ENCODE measurements around the gene KLHL9. TPM values are rescaled to one million over a fixed set of nuclear protein-coding genes. Genes with fewer than 3 reads are reported as not detected.

The KLHL9 gene, protein sequence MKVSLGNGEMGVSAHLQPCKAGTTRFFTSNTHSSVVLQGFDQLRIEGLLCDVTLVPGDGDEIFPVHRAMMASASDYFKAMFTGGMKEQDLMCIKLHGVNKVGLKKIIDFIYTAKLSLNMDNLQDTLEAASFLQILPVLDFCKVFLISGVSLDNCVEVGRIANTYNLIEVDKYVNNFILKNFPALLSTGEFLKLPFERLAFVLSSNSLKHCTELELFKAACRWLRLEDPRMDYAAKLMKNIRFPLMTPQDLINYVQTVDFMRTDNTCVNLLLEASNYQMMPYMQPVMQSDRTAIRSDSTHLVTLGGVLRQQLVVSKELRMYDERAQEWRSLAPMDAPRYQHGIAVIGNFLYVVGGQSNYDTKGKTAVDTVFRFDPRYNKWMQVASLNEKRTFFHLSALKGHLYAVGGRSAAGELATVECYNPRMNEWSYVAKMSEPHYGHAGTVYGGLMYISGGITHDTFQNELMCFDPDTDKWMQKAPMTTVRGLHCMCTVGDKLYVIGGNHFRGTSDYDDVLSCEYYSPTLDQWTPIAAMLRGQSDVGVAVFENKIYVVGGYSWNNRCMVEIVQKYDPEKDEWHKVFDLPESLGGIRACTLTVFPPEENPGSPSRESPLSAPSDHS
- 18.3 and 18.5 TPM in 2 replicates for polyA plus RNA-seq (2013)

GRCh38 chr9:21334701-21335632 is at the start of gene KLHL9:
KLHL9 (minus strand) TSS chr9:21335404; CDS start chr9:21334859, 545 bp downstream.
- peak within 1 kb of the TSS; percentile 83 for H2AFZ ChIP-seq (ENCODE audit: insufficient read depth, low read length, poor library complexity)
- WGBS (ENCODE audit: extremely low coverage, insufficient coverage, insufficient read length) = no CpG with 5 or more reads among the region's 55 CpGs

GRCh38 chr9:21383627-21384026 is 48.4 kb upstream of the KLHL9 start:
- no CpG with 5 or more reads among the region's 4 CpGs for WGBS (ENCODE audit: extremely low coverage, insufficient coverage, insufficient read length)
- peak overlapping the region; percentile 26 for H3K9ac ChIP-seq (ENCODE audit: low read length)
- no peak overlapping the region for H4K12ac ChIP-seq (ENCODE audit: low read depth, low read length)
- no peak overlapping the region for H2BK120ac ChIP-seq (ENCODE audit: insufficient read depth, low read length, poor library complexity)
- H3K79me1 ChIP-seq (ENCODE audit: low read length) = no peaks in the 10 kb centered on the region
- no peak overlapping the region for H2AFZ ChIP-seq (ENCODE audit: insufficient read depth, low read length, poor library complexity)
- no peak overlapping the region for H3K4ac ChIP-seq (ENCODE audit: low read depth, low read length)
- H3K18ac ChIP-seq (ENCODE audit: low read length) = no peak overlapping the region
- H2AK5ac ChIP-seq (ENCODE audit: low read length) = no peak overlapping the region
- no peak for DNase-seq
- H3K36me3 ChIP-seq (ENCODE audit: control insufficient read depth in 1 of 2, insufficient read depth in 2 of 2, low read length in 2 of 2) = no peaks in the 10 kb centered on the region
- no peaks in the 10 kb centered on the region for H3K27me3 ChIP-seq (ENCODE audit: insufficient read depth, low read length)
- H3K23ac ChIP-seq (ENCODE audit: low read length) = no peak overlapping the region
- no peak overlapping the region for H3K4me3 ChIP-seq (ENCODE audit: low read depth, low read length)
- no peak overlapping the region for H2BK12ac ChIP-seq (ENCODE audit: low read length)
- H2BK5ac ChIP-seq (ENCODE audit: low read depth, low read length, poor library complexity) = no peak overlapping the region
- no peak overlapping the region for H3K14ac ChIP-seq (ENCODE audit: low read length)
- no peak overlapping the region for H4K91ac ChIP-seq (ENCODE audit: low read depth, low read length)
- H3K9me3 ChIP-seq (ENCODE audit: insufficient read depth, low read depth, low read length) = no peaks in the 10 kb centered on the region
- H3K4me1 ChIP-seq (ENCODE audit: control insufficient read depth in 1 of 2, insufficient read depth in 2 of 2, low read length in 2 of 2) = no peaks in the 10 kb centered on the region
- no peaks in the 10 kb centered on the region for H3K79me2 ChIP-seq (ENCODE audit: control insufficient read depth, insufficient read depth, low read length, poor library complexity)
- H3K27ac ChIP-seq (ENCODE audit: low read depth, low read length) = no peak overlapping the region
- H4K8ac ChIP-seq (ENCODE audit: low read depth, low read length) = no peak overlapping the region
- no peak overlapping the region for H3K4me2 ChIP-seq (ENCODE audit: low read length)

More at GRCh38 chr9:21334701-21335632, at the start of gene KLHL9:
- Histone ChIP-seq H3K36me3 (ENCODE audit: control insufficient read depth in 1 of 2, insufficient read depth in 2 of 2, low read length in 2 of 2) (peaks cover 0 to 2% of the 10 kb centered on the region in 2 experiments), H3K4me1 (ENCODE audit: control insufficient read depth in 1 of 2, insufficient read depth in 2 of 2, low read length in 2 of 2) (peaks cover 0 to 9% of the 10 kb centered on the region in 2 experiments), H2BK5ac (ENCODE audit: low read depth, low read length, poor library complexity) (peak within 1 kb of the TSS; percentile 97), H3K18ac (ENCODE audit: low read length) (peak within 1 kb of the TSS; percentile 98), H4K12ac (ENCODE audit: low read depth, low read length) (peak within 1 kb of the TSS; percentile 98), H3K79me2 (ENCODE audit: control insufficient read depth, insufficient read depth, low read length, poor library complexity) (peaks cover 9% of the 10 kb centered on the region), H3K27me3 (ENCODE audit: insufficient read depth, low read length) (no peaks in the 10 kb centered on the region), H2AK5ac (ENCODE audit: low read length) (peak within 1 kb of the TSS; percentile 78), H3K27ac (ENCODE audit: low read depth, low read length) (peak within 1 kb of the TSS; percentile 85), H3K9ac (ENCODE audit: low read length) (peak within 1 kb of the TSS; percentile 100), H2BK12ac (ENCODE audit: low read length) (no peak within 1 kb of the TSS), H3K4me3 (ENCODE audit: low read depth, low read length) (peak within 1 kb of the TSS; percentile 99), H3K14ac (ENCODE audit: low read length) (peak within 1 kb of the TSS; percentile 99), H2BK120ac (ENCODE audit: insufficient read depth, low read length, poor library complexity) (peak within 1 kb of the TSS; percentile 88), H3K4me2 (ENCODE audit: low read length) (peak within 1 kb of the TSS; percentile 90), H3K23ac (ENCODE audit: low read length) (no peak within 1 kb of the TSS), H4K8ac (ENCODE audit: low read depth, low read length) (peak within 1 kb of the TSS; percentile 99), H3K79me1 (ENCODE audit: low read length) (peaks cover 4% of the 10 kb centered on the region), H4K91ac (ENCODE audit: low read depth, low read length) (peak within 1 kb of the TSS; percentile 98), H3K9me3 (ENCODE audit: insufficient read depth, low read depth, low read length) (no peaks in the 10 kb centered on the region), H3K4ac (ENCODE audit: low read depth, low read length) (peak within 1 kb of the TSS; percentile 97)
- DNase-seq = peak; percentile 84 to 91

DNA sequence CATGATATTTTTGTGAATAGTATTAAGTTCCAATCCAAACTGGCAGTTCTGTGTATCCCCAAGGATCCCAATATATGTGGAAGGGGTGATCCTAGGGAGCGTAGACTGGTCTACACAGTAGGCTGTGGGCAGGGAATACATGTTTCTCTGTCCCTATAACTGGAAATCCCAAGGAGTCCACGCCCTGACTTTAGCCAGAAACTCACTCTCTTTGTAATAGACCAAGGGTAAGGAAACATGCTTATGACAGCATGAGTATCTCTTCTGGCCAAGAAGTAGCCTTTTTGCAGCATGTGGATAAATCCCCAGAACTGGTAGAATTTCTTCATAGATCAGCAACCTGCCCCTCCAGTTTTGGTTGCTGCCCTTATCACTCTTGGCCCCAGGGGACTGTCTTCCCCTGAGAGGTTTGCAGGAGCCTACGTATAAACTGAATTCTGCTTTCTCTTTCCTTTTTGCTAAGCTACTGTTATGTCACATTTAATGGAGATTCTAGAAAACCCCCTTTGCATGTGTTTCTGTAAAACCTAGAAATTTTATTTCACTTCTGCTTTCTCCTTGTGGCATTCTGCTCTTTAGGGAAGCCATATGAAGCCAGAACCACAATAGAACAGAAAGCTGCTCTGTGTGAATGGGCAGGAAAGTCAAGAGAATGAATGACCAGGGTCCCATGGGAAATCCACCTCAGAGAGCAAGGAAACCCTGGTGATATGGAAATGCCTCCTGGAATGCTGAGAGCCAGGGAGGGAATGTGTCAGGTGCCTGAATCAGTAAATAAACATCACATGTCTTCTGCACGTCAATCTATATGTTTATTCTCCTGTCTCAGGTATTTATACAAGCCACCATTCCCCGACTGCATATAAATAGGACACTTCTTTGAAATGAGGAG is 46.5 kb upstream of the KLHL9 start:
- Histone ChIP-seq H3K18ac (ENCODE audit: low read length) (no peak overlapping the region), H2BK120ac (ENCODE audit: insufficient read depth, low read length, poor library complexity) (no peak overlapping the region), H4K91ac (ENCODE audit: low read depth, low read length) (no peak overlapping the region), H3K9me3 (ENCODE audit: insufficient read depth, low read depth, low read length) (no peaks in the 10 kb centered on the region), H3K4me3 (ENCODE audit: low read depth, low read length) (no peak overlapping the region), H2AK5ac (ENCODE audit: low read length) (no peak overlapping the region), H3K23ac (ENCODE audit: low read length) (no peak overlapping the region), H3K4me2 (ENCODE audit: low read length) (no peak overlapping the region), H3K14ac (ENCODE audit: low read length) (no peak overlapping the region), H2BK5ac (ENCODE audit: low read depth, low read length, poor library complexity) (no peak overlapping the region), H4K8ac (ENCODE audit: low read depth, low read length) (no peak overlapping the region), H3K27me3 (ENCODE audit: insufficient read depth, low read length) (no peaks in the 10 kb centered on the region), H3K4me1 (ENCODE audit: control insufficient read depth in 1 of 2, insufficient read depth in 2 of 2, low read length in 2 of 2) (no peaks in the 10 kb centered on the region), H3K79me2 (ENCODE audit: control insufficient read depth, insufficient read depth, low read length, poor library complexity) (no peaks in the 10 kb centered on the region), H3K9ac (ENCODE audit: low read length) (no peak overlapping the region), H4K12ac (ENCODE audit: low read depth, low read length) (no peak overlapping the region), H2AFZ (ENCODE audit: insufficient read depth, low read length, poor library complexity) (no peak overlapping the region), H3K27ac (ENCODE audit: low read depth, low read length) (no peak overlapping the region), H3K36me3 (ENCODE audit: control insufficient read depth in 1 of 2, insufficient read depth in 2 of 2, low read length in 2 of 2) (no peaks in the 10 kb centered on the region), H3K4ac (ENCODE audit: low read depth, low read length) (no peak overlapping the region), H2BK12ac (ENCODE audit: low read length) (no peak overlapping the region), H3K79me1 (ENCODE audit: low read length) (no peaks in the 10 kb centered on the region)
- no CpG with 5 or more reads among the region's 5 CpGs for WGBS (ENCODE audit: extremely low coverage, insufficient coverage, insufficient read length)
- peak; percentile 26 to 46 for DNase-seq
